H1 (cell line): ENCODE measurements around the gene CGB5. TPM values are rescaled to one million over a fixed set of nuclear protein-coding genes. Genes with fewer than 3 reads are reported as not detected.

Source experiments
- ASH2L ChIP-seq: fragments of 200-600, 300-600 bp; sonication (generic); IDR thresholded peaks from one replicate; pipeline ENCODE4 v1.7.1; 2017; ENCODE audit warnings: low read length
- BCL11A ChIP-seq, 2 experiments: IDR thresholded peaks; one replicate each; pipeline ENCODE4 v1.6.1; 2011; ENCODE audit warnings: low read depth in 2 of 2, low read length in 2 of 2, mild to moderate bottlenecking in 2 of 2
- CREB1 ChIP-seq: IDR thresholded peaks from 2 replicates; pipeline ENCODE4 v1.6.1; 2012; ENCODE audit warnings: inconsistent platforms
- GABPA ChIP-seq: IDR thresholded peaks from 2 replicates; pipeline ENCODE4 v1.6.1; 2011; ENCODE audit warnings: mild to moderate bottlenecking, low read length, moderate library complexity, borderline replicate concordance; ENCODE audit not compliant: insufficient read depth
- GTF2F1 ChIP-seq: IDR thresholded peaks from 2 replicates; pipeline ENCODE4 v1.6.1; 2012; ENCODE audit warnings: low read depth, low read length, improper control_type of control experiment, borderline replicate concordance
- HDAC6 ChIP-seq: IDR thresholded peaks from one replicate; pipeline ENCODE4 v1.7.1; 2012; ENCODE audit warnings: low read depth, mild to moderate bottlenecking, inconsistent platforms, low read length, moderate library complexity
- JUN ChIP-seq: IDR thresholded peaks from 2 replicates; pipeline ENCODE4 v1.6.1; 2011; ENCODE audit warnings: low read depth, mild to moderate bottlenecking, improper control_type of control experiment, low read length
- MAFK ChIP-seq: IDR thresholded peaks from 2 replicates; pipeline ENCODE4 v1.6.1; 2012; ENCODE audit warnings: low read depth, mild to moderate bottlenecking, improper control_type of control experiment, low read length
- NANOG ChIP-seq: IDR thresholded peaks from 2 replicates; pipeline ENCODE4 v1.6.1; 2011; ENCODE audit warnings: low read length, low read depth, mild to moderate bottlenecking, inconsistent platforms; ENCODE audit not compliant: insufficient read depth, poor library complexity, severe bottlenecking
- NRF1 ChIP-seq: IDR thresholded peaks from 2 replicates; pipeline ENCODE4 v1.6.1; 2011; ENCODE audit warnings: mild to moderate bottlenecking, low read depth, low read length, improper control_type of control experiment
- POLR2AphosphoS5 ChIP-seq: IDR thresholded peaks from 2 replicates; pipeline ENCODE4 v1.6.1; 2011; ENCODE audit warnings: low read depth, low read length
- POU5F1 ChIP-seq: IDR thresholded peaks from 2 replicates; pipeline ENCODE4 v1.6.1; 2011; ENCODE audit warnings: low read depth, mild to moderate bottlenecking, low read length, moderate library complexity
- RAD21 ChIP-seq, 2 experiments: IDR thresholded peaks in 1 of 2; conservative IDR thresholded peaks in 1 of 2; 2 replicates each; pipeline ENCODE4 v1.6.1; 2011; ENCODE audit warnings: low read depth in 2 of 2, low read length in 2 of 2, improper control_type of control experiment in 1 of 2, inconsistent platforms in 1 of 2, mild to moderate bottlenecking in 1 of 2, moderate library complexity in 1 of 2
- RNF2 ChIP-seq: fragments of 200-900, 300-1000 bp; sonication (generic); IDR thresholded peaks from 2 replicates; pipeline ENCODE4 v1.7.1; 2016; ENCODE audit warnings: borderline replicate concordance, low read depth, mild to moderate bottlenecking, antibody characterized with exemption, low read length; ENCODE audit not compliant: poor library complexity, severe bottlenecking; ENCODE audit errors: missing control alignments
- RXRA ChIP-seq: IDR thresholded peaks from 2 replicates; pipeline ENCODE4 v1.6.1; 2011; ENCODE audit warnings: low read depth, mild to moderate bottlenecking, low read length, moderate library complexity; ENCODE audit not compliant: insufficient read depth
- SAP30 ChIP-seq: fragments of 300-600 bp; sonication (generic); IDR thresholded peaks from 2 replicates; pipeline ENCODE4 v1.7.1; 2012; ENCODE audit warnings: low read length, moderate library complexity, mild to moderate bottlenecking, inconsistent platforms; ENCODE audit not compliant: insufficient read depth, insufficient replicate concordance
- SIRT6 ChIP-seq: IDR thresholded peaks from one replicate; pipeline ENCODE4 v1.7.1; 2012; ENCODE audit warnings: low read length, inconsistent platforms
- SIX5 ChIP-seq: IDR thresholded peaks from 2 replicates; pipeline ENCODE4 v1.6.1; 2011; ENCODE audit warnings: mild to moderate bottlenecking, low read depth, low read length
- SP4 ChIP-seq: IDR thresholded peaks from 2 replicates; pipeline ENCODE4 v1.6.1; 2012; ENCODE audit warnings: low read length, inconsistent platforms
- TAF7 ChIP-seq: optimal IDR thresholded peaks from 2 replicates; pipeline ENCODE3; 2011; ENCODE audit warnings: low read depth, mild to moderate bottlenecking, inconsistent platforms, low read length, moderate library complexity, borderline replicate concordance
- TBP ChIP-seq: IDR thresholded peaks from 2 replicates; pipeline ENCODE4 v1.6.1; 2011; ENCODE audit warnings: low read depth, low read length, improper control_type of control experiment
- TCF12 ChIP-seq: IDR thresholded peaks from 2 replicates; pipeline ENCODE4 v1.6.1; 2011; ENCODE audit warnings: low read depth, mild to moderate bottlenecking, low read length
- polyA plus RNA-seq, 7 experiments: library from polyadenylated mRNA; depleted of rRNA in 3 of 7; stranded (reverse) in 5 of 7; unstranded in 2 of 7; fragments of >200 nt in 5 of 7; fragments of 200-250 nt in 2 of 7; gene quantifications; 1 replicate in 5 of 7; 2 replicates in 1 of 7; 4 replicates in 1 of 7; pipeline versions ENCODE4 v1.2.1 to v1.2.3, GENCODE V29; 2011 to 2013; ENCODE audit warnings: missing spikeins in 2 of 7, mixed read lengths in 2 of 7
- total RNA-seq: library from RNA; stranded (reverse); fragmentation: NEBNext Ultra II Directional; extraction: Animal tissue kit (Norgen Biotek cat#: 25700); gene quantifications from 2 replicates; pipeline ENCODE4 v1.2.1, GENCODE V29; 2021
- TF ChIP-seq, protein P1 (sequence below): IDR thresholded peaks from 2 replicates; pipeline ENCODE4 v1.6.1; 2011; ENCODE audit warnings: low read depth, mild to moderate bottlenecking, low read length; ENCODE audit not compliant: insufficient read depth

The CGB5 gene
- total and polyA plus RNA-seq, 2 of the 8 experiments (the other 6 are each of a cell fraction or from before 2014, with no cell fraction given), result 0.63 to 0.68 TPM

DNA sequence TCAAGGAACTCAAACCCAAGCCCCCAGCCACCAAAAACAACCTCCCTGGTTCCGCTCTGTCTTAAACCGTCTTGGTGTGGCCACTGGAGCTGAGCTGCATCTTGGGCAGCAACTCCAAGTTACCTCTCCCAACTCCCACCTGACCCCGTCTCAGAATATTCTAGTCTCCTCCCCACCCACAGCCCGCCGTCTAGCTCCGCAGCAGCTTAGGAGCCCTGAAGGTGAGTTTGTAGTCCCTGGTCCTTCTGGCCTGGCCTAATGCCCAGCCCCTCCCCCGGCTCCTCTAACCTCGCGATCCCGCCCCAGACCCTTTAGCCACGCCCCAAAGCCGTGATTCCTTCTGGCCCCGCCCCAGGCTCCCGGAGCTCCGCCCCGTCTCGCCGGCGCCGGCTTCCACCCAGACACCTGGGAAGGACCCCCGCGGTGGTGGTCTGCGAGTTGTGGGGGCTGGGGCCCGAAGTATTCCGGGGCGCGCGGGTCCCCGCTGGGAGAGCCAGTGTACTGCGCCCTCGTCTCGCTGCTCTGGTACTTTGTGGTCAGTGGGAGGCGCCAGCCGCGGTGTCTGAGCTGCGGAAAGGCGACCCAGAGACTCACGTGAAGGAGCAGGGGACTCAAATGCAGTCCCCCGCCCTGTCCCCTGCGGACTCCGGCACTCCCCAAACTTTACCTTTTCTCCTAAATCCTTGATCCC, 24.3 kb upstream of the CGB5 start (continued):
- TF ChIP-seq BCL11A (IDR thresholded peaks at IDR 0.05; ENCODE audit: low read depth in 2 of 2, low read length in 2 of 2), result no peak
- no peak for TF ChIP-seq SAP30
- no peak for TF ChIP-seq HDAC6
- no peak for TF ChIP-seq SP4
- TF ChIP-seq GTF2F1, result no peak
- no peak for TF ChIP-seq TBP
- no peak for TF ChIP-seq ASH2L
- peak; percentile 12 to 28; a peak in 2 of 4 replicates for TF ChIP-seq RAD21 (IDR thresholded peaks at IDR 0.05 in 1 of 2, conservative IDR thresholded peaks at IDR 0.05 in 1 of 2; ENCODE audit: low read depth in 2 of 2, low read length in 2 of 2)
- TF ChIP-seq SIRT6, result no peak
- no peak for TF ChIP-seq RNF2
- no peak for TF ChIP-seq TAF7
- TF ChIP-seq RXRA, result no peak
- TF ChIP-seq GABPA, result no peak
- TF ChIP-seq POU5F1, result no peak
- 0 out of 2 replicates have a peak, but pooled peaks have one; percentile 6 for TF ChIP-seq CREB1
- no peak for TF ChIP-seq NRF1
- TF ChIP-seq, protein P1, sequence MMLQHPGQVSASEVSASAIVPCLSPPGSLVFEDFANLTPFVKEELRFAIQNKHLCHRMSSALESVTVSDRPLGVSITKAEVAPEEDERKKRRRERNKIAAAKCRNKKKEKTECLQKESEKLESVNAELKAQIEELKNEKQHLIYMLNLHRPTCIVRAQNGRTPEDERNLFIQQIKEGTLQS, result no peak
- TF ChIP-seq SIX5, result no peak
- no peak for TF ChIP-seq NANOG
- no peak for TF ChIP-seq TCF12
- no peak for TF ChIP-seq MAFK
- TF ChIP-seq POLR2AphosphoS5, result no peak
- TF ChIP-seq JUN, result no peak
